ENCODE data around the gene GID4.

The GID4 gene

GRCh38 chr17:18045691-18046350 lies 6.6 kb downstream of the GID4 start:
- no peak for DNase-seq

GRCh38 chr17:18055597-18055996 lies 16.4 kb downstream of the GID4 start:
- DNase-seq = no peak

- no peak for DNase-seq
These were observed 17.0 kb downstream of the GID4 start for GRCh38 chr17:18056214-18056613.

GRCh38 chr17:18059283-18059682 lies 20.1 kb downstream of the GID4 start:
- no peak for DNase-seq

- no peak for DNase-seq
These were observed 24.8 kb downstream of the GID4 start for GRCh38 chr17:18064053-18064452.

GRCh38 chr17:18065546-18065945 lies 26.3 kb downstream of the GID4 start:
- DNase-seq = no peak

- DNase-seq = no peak
These were observed 27.7 kb downstream of the GID4 start for GRCh38 chr17:18066866-18067265.

- no peak for DNase-seq
These were observed 29.9 kb downstream of the GID4 start for GRCh38 chr17:18069101-18069500.

GRCh38 chr17:18070861-18071340 lies 31.7 kb downstream of the GID4 start:
- DNase-seq = no peak

GRCh38 chr17:18071751-18072150 lies 32.5 kb downstream of the GID4 start:
- no peak for DNase-seq

- DNase-seq = no peak
These were observed 35.5 kb downstream of the GID4 start for GRCh38 chr17:18074566-18075272.

- no peak for DNase-seq
These were observed 37.7 kb downstream of the GID4 start for GRCh38 chr17:18076936-18077335.

- no peak for DNase-seq
These were observed 40.3 kb downstream of the GID4 start for GRCh38 chr17:18079543-18079942.

- DNase-seq = no peak
These were observed 45.0 kb downstream of the GID4 start for GRCh38 chr17:18084256-18084655.

- DNase-seq = peak; percentile 41
These were observed 48.6 kb downstream of the GID4 start, which contains the start of gene DRG2 for GRCh38 chr17:18087610-18088491. Gene DRG2 (plus strand): TSS chr17:18087948. CDS start chr17:18088024, 76 bp downstream.

GRCh38 chr17:18089613-18090012 lies 50.4 kb downstream of the GID4 start:
- no peak for DNase-seq

- no peak for DNase-seq
These were observed 54.6 kb downstream of the GID4 start for GRCh38 chr17:18093616-18094408.

- DNase-seq = no peak
These were observed 55.2 kb downstream of the GID4 start for GRCh38 chr17:18094409-18094807.

- DNase-seq = no peak
These were observed 60.3 kb downstream of the GID4 start for GRCh38 chr17:18099516-18099915.

- DNase-seq = no peak
These were observed 61.4 kb downstream of the GID4 start for GRCh38 chr17:18100616-18101015.

- DNase-seq = no peak
These were observed 62.6 kb downstream of the GID4 start for GRCh38 chr17:18101828-18102227.

GRCh38 chr17:18102640-18103039 lies 63.4 kb downstream of the GID4 start:
- no peak for DNase-seq

GRCh38 chr17:18105027-18105426 lies 65.8 kb downstream of the GID4 start:
- DNase-seq = no peak
